ENCODE results near the gene ABR. TPM values are rescaled to one million over a fixed set of nuclear protein-coding genes. Genes with fewer than 3 reads are reported as not detected.

Gene ABR
- 49.3 and 98.4 TPM in 2 replicates for total RNA-seq

DNA sequence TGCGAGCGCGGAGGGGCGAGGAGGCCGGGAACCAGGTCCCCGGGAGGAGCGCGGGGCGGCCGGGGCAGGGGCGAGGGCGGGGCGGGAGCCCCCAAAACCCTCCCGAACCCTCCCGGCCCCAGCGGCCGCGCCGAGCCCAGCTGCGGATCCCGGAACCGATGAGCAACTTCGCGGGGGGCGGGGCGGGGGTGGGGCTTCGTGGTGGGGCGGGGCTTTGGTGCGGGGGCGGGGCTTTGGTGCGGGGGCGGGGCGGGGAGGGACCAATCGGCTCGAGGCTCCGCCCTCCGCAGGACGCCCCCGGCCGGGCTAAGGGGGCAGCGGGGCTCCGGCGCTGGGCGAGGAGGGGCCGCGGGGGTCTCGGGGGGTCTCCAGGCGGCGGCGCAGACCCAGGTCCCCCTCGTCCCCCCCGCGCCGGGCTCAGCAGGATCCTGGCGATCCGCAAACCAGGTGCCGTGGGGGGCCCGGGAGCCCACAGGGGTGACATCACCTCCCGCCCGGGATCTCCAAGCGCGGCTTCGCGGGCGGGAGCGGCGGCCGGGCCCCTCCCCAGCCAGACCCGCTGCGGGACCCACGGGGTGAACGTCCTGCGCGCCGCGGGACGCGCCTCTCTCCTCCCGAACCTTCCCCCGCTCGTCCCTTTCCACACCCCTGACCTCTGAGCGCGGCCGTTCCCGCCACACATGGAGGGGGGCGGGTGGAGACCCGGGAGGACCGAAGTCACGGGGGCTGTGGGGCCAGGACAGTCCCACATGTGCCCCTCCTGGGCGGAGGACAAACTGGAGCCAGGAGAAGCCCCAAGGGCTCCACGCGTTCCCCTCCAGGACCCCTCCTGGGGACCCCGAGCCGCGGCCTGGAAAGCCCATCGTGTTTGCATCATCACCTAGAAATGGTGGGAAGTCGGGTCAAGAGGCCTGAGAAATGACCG is at the start of gene ABR:
Gene ABR (minus strand): TSS at position 164 of the 925 bp plus-strand sequence. CDS start 254 bp downstream, outside the sequence.

DNA sequence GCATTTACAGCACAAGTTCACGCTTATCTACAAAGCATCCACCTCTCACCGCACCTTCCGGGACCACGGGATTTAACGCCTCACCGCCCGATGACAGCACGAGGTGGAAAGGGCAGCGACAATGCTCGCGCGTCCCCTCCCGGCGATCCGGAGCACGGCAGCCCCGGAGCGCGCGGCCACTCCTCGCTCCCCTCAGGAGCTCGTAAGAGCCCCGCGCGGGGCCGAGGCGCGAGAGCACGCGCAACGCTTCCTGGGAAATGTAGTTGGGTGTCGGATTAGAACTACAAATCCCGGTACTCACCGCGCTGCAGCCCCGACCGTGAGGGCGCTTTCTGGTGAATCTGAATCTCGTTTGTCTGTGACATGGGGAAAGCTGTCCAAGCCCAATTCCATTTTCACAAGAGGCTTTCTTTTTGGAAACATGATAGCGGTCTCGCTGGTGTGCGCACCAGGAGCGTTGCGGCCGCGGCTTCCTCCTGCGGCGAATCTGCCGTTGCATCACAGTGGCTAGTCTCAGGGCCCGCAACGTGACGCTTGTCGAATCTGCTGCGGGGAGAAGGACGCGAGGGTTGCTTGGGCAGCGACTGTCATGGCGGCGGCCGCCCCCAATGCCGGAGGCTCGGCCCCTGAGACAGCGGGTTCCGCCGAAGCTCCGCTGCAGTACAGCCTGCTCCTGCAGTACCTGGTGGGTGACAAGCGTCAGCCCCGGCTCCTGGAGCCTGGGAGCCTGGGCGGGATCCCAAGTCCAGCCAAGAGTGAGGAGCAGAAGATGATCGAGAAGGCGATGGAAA is 183.0 kb downstream of the ABR start, which contains the start of gene TIMM22:
Gene TIMM22 (plus strand): TSS at position 576 of the 791 bp plus-strand sequence. CDS start 14 bp downstream, at position 590.

DNA sequence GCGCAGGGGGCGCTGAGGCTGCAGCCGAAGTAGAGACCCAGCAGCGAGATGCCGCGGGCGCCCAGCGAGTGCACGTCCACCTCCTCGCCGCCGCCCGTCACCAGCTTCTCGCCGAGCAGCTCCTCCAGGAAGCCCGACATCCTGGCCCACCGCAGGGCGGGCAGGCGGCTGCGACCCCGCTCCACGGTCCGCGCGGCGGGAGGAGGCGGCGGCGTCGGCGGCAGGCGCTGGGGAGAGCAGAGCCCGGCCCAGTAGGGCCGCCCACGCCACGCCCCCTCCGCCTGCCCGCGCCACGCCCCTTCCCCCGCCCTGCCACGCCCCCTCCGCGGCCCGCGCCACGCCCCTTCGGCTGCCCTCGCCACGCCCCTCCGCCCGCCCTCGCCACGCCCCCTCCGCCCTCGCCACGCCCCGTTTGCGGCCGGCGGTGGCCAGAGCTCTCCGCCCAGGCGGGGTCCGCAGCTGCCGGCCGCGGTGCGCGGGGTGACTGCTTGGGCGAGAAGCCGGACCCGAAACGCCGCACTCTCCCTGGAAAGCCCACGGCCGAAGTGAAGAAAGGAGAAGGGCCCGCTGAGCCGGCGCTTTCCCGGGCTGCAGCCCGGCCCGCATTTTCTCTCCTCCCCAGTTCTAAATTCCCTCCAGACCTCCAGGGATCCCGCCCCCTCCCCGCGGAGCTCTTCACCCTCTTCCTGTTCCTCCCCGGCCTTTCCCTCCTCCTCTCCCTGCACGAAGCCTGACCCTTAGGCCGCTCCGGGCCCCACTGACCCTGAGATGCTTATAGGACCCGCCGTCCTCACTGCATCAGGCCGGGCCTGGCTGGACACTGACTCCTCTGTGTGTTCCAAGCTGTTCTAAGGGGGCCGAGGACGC is 200.0 kb downstream of the ABR start, which contains the start of gene NXN:
Gene NXN (minus strand): TSS at position 238 of the 867 bp plus-strand sequence.

Other genes starting within 250 kb of the ABR start
- gene NXN, start 200.2 kb downstream of the ABR start, total RNA-seq, result 16.1 and 38.0 TPM in 2 replicates
- gene TIMM22, start 182.9 kb downstream of the ABR start, total RNA-seq, result 15.2 and 18.9 TPM in 2 replicates
- not detected in 2 replicates for gene BHLHA9, start 90.5 kb upstream of the ABR start, total RNA-seq
- not detected in 2 replicates for gene TRARG1, start 99.7 kb upstream of the ABR start, total RNA-seq
- 484 and 909 TPM in 2 replicates for gene YWHAE, start 220.2 kb upstream of the ABR start, total RNA-seq